Frontal cortex (tissue), 4 donors: ENCODE results near the gene ZNF800. TPM values are rescaled to one million over a fixed set of nuclear protein-coding genes. Genes with fewer than 3 reads are reported as not detected.
"Not testable (repeated sequence)": the region's sequence is repeated elsewhere in the genome, so short reads cannot be mapped to it uniquely, and the experiment has no call there.

ENCODE experiments used
- DNase-seq, 2 donors: peaks; one replicate each; pipeline ENCODE4 v3.0.0; 2012; ENCODE audit warnings: low spot score in 2 of 2
- FAIRE-seq: peaks from 2 replicates; lab custom pipeline; 2012; peaks lifted over from hg19 to GRCh38; lab: Jason Lieb, UNC
- total RNA-seq: library from RNA; depleted of rRNA; stranded (reverse); fragments of >200 nt; gene quantifications from one replicate; pipeline ENCODE4 v1.2.3, GENCODE V29; 2014
- donor health status: control.
- donor health status: control.
- donor health status: control.

Gene ZNF800, protein sequence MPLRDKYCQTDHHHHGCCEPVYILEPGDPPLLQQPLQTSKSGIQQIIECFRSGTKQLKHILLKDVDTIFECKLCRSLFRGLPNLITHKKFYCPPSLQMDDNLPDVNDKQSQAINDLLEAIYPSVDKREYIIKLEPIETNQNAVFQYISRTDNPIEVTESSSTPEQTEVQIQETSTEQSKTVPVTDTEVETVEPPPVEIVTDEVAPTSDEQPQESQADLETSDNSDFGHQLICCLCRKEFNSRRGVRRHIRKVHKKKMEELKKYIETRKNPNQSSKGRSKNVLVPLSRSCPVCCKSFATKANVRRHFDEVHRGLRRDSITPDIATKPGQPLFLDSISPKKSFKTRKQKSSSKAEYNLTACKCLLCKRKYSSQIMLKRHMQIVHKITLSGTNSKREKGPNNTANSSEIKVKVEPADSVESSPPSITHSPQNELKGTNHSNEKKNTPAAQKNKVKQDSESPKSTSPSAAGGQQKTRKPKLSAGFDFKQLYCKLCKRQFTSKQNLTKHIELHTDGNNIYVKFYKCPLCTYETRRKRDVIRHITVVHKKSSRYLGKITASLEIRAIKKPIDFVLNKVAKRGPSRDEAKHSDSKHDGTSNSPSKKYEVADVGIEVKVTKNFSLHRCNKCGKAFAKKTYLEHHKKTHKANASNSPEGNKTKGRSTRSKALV
- 61.6 TPM for total RNA-seq

DNA sequence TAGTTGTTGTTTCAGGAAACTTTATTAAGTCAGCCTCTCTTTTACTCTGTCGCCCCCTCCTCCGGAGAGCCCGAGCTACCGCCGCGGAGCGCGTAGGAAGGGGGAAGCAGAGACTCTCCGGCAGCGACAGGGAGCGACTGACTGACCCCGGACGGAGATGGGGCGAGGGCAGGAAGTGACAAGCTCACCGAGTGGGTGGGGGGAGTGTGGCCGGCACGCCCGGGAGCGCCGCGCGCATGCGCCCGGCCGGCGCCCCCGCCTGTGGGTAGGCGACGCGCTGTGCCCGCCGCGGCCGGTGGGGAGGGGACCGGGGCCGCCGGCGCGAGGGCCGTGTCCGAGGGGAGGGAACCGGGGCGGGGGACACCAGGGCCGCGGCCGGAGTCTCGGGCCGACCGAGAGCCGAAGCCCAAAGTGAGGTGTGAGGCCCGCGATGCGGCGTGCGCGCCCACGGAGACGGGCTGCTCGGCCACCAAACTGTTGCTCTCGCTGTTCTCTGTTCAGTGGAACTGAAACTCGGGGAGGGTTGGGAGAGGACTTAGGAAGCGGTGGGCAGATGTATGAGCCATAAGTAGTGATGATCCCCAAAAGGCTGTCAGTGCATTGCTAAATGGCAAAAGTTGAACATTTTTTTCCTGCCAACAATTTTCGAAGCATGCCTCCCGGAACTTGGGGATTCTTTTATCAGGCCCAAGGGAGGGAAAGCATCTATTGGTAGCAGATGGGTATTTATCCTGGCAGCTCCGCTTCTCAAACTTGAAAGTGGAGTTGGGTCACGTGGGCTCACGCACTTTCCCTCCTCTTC, at the start of gene ZNF800:
TSS of gene ZNF800 (minus strand) at position 143 of the 802 bp plus-strand sequence. CDS start 1,151 bp downstream, outside the sequence.
- DNase-seq (peak; percentile 93 to 97), FAIRE-seq (no peak)

DNA sequence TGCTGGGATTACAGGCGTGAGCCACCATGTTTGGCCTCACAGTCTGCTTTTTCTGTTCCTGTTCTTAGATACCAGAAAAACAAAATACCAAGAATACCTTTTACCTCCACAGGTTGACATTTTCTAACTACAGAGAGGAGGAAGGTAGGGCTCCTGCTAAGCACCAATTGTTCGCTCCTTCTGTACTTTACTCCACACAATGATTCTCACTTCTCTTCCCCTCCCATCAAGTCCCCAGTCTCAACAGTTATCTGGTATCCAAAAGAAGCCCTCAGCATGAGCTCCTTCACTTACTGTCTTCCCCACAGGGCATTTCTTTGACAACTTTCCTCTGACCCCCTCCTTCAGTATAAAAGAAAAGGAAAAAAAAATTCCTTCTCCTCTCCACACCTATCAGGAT, 47.7 kb upstream of the ZNF800 start:
- no peak for FAIRE-seq
- no peak for DNase-seq

DNA sequence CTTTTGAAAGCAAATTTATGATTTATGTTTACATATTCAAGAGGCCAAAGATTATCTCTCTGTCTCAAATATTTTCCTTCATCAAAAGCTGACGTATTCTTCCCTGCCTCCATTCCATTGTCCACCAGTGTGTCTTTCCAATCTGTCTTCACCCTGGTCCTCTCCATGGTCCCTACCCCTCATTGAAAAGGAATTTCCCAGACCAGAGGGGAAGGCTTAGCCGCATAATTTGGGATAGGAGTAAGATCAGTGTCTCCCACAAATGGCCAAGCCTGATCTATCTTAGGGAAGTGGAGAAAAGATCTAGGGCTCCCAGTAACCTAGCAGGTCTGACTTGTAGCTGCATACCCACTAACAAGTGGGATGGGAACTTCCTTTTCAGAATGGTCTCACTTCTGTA, 46.3 kb upstream of the ZNF800 start:
- DNase-seq = no peak
- no peak for FAIRE-seq

DNA sequence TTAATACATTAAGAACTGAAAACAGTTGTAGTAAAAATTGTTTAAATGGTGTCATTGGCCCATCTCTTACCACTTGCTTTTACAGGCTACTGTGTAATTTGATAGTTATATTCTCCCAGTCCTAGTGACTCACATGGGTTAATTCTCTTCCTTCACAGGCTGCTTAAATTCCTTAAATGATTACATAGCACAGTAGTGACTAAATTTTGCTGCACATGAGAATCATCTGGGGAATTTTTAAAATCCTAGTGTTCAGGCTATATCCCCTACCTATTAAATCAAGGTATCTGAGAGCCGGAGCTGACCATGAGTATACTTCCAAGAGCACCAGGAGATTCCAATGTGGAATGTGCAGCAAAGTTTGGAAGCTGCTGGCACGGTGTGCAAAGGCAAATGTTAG, 45.3 kb upstream of the ZNF800 start:
- FAIRE-seq (no peak), DNase-seq (no peak)

DNA sequence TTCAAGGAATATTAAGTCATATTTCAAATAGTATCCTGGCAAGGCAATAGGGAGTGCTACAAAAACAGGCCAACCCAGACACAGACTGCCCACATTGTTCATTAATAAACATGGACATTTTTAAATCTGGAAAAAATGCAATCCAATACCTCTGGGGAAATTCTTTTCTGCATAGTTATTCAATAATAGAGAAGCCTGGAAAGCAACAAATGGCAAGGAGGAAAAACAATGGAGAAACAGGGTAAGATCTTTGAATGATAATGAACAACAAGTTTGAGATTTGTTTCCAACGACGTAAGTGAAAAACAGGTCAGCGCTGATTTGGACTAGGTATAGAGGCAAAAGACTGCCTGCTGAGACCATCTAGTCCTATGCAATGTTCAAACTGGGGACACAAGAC, 44.7 kb upstream of the ZNF800 start:
- no peak for DNase-seq
- no peak for FAIRE-seq

DNA sequence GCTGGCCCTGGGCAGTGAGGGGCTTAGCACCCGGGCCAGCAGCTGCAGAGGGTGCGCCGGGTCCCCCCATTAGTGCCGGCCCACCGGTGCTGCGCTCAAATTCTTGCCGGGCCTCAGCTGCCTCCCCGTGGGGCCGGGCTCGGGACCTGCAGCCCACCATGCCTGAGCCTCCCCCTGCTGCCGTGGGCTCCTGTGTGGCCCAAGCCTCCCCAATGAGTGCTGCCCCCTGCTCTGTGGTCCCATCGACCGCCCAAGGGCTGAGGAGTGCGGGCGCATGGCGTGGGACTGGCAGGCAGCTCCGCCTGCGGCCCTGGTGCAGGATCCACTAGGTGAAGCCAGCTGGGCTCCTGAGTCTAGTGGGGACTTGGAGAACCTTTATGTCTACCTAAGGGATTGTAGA, 36.8 kb upstream of the ZNF800 start:
- DNase-seq, FAIRE-seq: not testable (repeated sequence)

DNA sequence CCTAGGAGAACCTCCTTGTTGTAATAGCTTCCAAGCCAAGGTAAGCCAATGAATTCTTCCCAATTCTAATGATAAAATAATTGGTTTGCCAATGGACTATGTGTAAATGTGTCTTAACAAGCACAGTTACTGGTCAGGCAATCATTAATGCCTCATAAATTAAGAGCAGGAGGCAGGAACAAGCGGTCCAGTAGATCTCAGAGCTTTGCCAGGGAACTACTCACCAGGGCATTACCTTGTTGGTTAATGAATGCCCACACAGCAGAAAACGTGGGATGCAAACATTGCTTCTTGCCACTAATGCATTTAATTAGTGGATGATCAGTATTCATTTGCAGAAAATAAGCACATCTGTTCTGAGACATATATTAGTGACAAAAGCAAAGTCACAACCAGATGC, 26.7 kb upstream of the ZNF800 start:
- no peak for FAIRE-seq
- DNase-seq = no peak

DNA sequence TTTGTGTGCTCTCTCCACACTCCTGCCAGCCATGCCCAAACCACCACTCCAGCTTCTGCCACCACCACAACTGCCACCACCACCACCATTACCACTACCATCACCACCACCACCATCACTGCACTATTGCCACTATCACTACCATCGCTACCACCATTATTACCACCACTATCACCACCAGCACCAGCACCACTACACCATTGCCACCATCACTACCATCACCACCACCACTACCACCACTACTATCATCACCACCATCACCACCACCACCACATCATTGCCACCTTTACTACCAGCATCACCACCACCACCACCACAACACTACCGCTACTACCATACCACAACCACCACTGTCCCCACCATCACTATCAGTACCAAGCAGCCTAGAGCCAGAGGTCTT, 26.0 kb upstream of the ZNF800 start:
- FAIRE-seq (no peak), DNase-seq (no peak)

DNA sequence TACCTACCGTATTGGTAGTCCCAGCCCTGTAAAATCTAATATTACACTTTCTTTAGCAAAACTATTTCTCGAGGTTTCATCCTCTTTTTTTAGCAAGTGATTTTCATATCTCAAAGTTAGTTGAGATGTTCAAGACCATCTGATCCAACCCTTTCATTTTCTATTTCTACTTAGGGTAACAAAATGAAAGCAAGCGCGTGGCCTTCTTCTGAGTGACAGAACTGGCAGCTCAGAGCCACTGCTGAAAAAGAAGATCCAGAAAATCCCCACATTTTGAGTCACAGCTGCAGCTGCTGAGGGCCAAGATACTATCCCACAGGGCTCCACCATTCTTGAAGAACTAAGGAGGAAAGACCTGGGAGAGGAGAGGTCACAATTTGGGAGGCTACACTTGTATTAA, 24.8 kb upstream of the ZNF800 start:
- no peak for FAIRE-seq
- DNase-seq = no peak

DNA sequence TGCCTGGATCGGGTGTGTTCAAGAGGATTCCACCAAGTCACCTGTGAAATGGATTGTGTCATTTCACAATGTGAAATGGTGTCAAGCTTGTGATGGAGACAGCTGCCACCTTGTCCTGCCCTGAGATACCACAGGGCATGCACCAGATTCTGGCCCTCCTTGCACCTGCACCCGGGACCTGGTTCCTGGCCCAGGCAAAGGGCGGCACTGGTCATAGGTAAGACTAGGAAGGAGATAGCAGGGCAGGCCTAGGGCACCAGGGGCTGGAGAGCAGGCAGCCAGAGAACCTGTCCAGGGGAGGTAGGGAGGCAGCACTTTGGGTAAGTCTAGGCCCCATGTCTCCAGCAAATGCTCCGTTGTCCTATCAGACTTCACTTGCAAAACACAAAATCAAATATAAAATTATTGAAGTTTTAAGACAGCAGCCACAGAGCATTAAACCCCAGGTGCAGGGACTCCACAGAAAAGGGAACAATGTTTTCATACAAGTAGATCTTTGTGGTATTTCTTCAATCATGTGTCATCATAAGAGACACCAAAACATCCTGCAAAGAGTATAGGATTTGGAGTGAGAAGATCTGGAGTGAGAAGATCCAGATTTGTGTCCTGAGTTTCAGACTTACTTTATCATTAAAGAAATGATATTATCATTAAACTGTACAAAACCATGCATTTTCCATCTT, 22.7 kb upstream of the ZNF800 start:
- no peak for DNase-seq
- no peak for FAIRE-seq

DNA sequence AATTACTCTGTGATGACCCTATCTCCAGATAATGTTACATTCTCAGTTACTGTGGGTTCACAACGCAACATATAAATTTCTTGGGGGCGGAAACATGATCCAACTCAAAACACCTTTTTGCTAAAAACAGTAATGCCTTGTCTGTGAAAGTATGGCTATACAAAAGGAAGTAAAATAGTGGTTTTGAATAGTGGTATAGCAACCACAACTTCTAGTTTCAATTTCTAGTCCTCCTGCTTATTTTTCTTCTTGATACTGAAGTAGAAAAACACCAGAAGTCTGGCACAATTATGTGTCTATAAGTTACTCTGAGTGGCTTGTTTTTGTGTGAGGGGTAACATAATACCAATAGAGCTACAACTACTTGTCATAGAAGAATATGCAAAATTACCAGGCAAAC, 21.5 kb upstream of the ZNF800 start:
- DNase-seq = no peak
- FAIRE-seq = no peak

DNA sequence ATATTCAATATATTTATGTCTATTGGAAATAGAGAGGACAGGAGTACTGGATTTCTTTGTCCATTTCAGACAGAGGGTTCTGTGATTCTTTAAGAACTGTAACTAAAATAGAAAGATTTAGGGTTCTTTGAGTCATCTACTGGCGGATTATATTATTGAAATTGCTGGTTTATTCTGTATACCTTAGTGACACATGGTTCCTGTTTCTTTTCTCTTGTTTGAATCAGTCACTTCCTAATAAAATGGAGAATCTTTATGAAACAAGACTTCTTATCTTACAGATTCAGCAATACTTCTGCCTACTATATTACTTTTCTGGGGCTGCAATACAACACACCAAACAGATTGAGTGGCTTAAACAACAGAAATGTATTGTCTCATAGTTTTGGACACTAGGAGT, 20.8 kb upstream of the ZNF800 start:
- DNase-seq (no peak), FAIRE-seq (no peak)

DNA sequence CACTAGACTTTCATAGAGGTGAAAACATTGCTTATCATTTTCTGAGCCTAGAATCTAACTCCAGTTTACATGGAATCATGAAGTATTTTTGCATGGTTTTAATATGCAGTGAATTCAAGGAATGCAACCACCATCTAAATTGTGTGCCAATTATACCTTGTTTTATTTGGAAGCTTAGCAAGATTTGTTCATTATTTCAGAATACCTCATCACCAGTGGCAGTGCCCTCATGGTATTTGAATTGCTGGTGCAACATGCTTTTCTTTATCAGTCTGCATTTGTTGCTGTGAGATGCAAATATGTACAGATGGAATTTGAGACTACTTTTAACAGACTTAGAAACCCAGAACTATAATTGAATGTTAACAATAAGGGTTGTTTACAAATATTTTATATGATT, 18.7 kb upstream of the ZNF800 start:
- no peak for DNase-seq
- no peak for FAIRE-seq

DNA sequence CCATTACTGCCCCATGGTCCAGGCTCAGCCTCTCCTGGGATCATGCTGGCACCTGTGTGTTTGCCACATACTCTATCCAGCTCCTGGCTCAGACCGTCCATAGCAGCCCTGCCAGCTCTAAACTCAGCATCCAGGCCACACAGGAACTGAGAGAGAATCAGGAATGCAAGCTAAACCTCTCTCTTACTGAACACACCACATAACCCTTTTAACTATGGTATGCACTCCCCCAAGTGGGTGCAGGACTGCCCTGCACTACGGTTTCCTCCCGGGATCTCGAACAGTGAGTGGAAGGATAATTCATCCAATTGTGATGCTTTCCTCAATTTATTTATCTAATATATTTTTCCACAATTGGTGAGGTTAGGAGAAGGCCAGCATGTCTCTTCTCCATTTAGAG, 17.1 kb upstream of the ZNF800 start:
- FAIRE-seq (no peak), DNase-seq (no peak)

DNA sequence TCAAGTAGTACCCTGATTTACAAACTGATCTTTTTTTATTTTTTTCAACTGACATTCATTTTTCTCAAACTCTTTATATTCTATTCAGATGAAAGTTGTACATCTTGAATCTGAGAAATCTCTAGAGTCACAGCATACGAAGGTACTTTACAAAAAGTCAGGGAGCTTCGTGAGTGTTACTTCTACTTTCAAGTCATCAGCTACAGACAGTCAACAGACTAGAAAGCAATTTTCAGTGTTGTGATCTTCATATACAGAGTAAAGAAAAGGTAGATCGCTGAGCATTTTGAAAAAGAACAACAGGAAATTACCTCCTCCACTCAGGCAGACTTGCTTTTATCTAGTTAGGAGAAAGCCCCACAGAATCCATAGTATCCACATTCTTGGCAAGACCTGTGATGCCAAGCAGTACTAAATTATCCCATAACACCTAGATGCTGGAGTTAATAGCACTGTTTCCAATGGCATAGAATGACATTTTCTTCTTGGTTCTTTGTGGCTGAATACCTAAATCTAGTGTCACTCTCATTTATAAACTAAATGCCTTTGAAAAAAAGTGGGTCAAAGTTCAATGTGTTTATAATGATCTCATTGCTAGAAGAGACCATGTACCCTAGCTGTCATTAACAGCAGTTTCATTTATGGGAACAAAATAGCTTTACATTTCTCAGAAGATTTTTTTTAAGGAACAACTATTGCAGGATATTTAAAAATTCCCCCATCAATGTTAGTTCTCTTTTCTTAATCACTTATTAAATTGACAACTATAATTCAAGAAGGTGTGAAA, 12.0 kb upstream of the ZNF800 start:
- no peak for FAIRE-seq
- no peak for DNase-seq

DNA sequence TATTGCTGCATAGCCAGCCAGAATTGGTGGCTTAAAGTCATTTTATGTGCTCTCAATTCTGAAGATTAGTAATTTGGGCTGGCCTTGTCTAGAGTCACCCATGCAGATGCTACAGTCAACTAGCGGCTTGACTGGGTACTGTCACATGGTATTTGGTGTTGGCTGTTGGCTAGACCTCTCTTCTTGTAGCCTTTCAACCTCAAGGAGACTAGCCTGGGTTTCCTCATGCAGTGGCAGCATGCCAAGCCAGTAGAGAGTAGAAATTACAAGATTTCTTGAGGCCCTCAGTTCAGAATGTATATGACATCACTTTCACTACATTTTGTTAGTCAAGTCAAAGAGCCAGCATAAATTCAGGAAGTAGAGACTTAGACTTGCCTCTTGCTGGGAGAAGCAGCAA, 3.7 kb upstream of the ZNF800 start:
- FAIRE-seq (no peak), DNase-seq (no peak)

DNA sequence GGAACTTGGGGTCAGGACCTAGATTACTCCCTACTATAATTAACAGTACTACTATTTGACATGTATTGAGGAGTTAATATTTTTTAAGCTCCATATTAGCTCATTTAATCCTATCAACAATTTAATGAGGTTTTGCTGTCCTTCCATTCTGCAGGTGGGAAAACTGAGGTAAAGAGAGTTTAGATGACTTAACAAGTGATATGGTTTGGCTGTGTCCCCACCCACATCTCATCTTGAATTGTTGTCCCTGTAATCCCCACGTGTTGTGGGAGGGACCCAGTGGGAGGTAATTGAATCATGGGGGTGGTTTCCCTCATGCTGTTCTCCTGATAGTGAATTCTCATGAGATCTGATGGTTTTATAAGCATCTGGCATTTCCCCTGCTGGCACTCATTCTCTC, 2.6 kb upstream of the ZNF800 start:
- DNase-seq, FAIRE-seq: not testable (repeated sequence)

DNA sequence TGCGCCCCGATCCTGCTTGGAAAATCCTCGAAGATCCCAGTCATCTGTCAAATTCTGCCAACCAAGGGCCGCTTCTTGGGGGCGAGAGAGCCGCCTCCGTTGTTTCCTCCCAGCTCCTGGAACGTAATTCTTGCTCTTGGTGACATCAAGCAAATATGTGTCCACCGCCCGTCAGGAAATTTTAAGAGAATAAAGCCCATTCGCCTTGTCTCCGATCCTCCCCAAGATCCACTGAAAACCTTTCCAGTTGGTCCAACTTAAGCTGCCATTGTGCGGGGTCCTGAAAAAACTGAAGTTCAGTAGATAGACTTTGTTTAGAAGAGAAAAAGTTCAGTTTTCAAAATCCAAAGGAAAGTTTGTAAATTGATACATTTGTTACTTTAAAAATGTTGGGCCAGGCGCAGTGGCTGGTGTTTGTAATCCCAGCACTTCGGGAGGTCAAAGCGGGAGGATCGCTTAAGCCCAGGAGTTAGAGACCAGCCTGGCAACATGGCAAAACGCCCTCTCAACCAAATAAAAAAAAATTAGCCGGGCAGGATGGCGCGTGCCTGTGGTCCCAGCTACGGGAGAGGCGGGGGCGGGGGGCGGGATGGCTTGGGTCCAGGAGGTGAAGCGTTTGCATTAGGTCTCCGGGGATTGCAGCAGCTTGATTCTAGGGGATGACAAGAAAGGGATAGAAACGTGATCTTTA, 1.0 kb upstream of the ZNF800 start:
- DNase-seq = no peak
- no peak for FAIRE-seq

DNA sequence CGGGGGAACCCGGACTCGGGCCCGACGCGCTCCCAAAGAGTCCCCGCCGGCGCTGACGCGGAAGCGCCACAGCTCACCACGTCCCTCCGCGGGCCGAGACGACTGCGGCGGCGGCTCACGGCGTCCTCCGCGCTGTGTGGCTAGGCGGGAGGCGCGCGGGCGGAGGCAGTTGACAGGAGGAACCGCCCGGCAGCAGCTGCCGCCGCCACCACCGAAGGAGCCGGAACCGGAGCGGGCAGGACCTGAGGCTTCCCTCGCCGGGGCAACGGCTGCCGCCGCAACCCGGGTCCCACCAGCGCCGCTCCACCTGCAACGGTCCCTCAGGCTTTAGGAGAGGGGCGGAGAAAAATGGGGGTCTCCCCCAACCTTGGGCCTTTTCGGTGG, 334 bp downstream of the ZNF800 start:
- FAIRE-seq = no peak

More for the DNA sequence above, 334 bp downstream of the ZNF800 start:
- peak; percentile 46 to 62 for DNase-seq
